ENCODE data around the gene TEX54. TPM values are rescaled to one million over a fixed set of nuclear protein-coding genes. Genes with fewer than 3 reads are reported as not detected.

TEX54 gene
- total and polyA plus RNA-seq, 2 experiments from 2014 or later, result 1.8 TPM; not detected in 1

DNA sequence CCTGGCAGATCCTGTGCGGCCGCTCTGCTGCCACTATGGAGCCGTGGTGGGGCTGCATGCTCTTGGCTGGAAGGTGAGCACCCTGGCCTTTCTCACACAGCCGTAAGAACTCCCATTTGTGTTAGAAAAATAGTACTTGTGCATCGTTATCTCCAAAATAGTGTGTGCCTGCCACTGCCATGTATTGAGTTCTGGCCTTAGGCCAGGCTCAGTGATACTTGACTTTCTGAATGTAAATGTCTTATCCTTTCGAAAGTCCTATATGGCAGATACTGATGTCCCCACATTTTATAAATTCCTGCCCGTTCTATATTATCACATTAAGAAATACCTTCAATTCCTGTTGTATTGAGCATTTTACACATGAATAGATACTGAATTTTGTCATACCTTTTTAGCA lies 49.9 kb downstream of the TEX54 start:
- Histone ChIP-seq H2AFZ (no peak overlapping the region), H3K4me1 (ENCODE audit: insufficient read depth) (peaks cover 8% of the 10 kb centered on the region), H3K79me2 (peaks cover 19% of the 10 kb centered on the region), H4K20me1 (ENCODE audit: insufficient read depth, poor library complexity, severe bottlenecking) (no peaks in the 10 kb centered on the region), H3K9me3 (ENCODE audit: low read depth) (no peaks in the 10 kb centered on the region), H3K36me3 (replicated peaks; ENCODE audit: insufficient read depth, low read depth) (no peaks in the 10 kb centered on the region), H3K4me3 (no peak overlapping the region), H3K4me2 (no peak overlapping the region), H3K9me2 (replicated peaks; ENCODE audit: insufficient read depth) (no peaks in the 10 kb centered on the region), H3K27ac (no peak overlapping the region), H3K27me3 (no peaks in the 10 kb centered on the region)
- no peak for DNase-seq (ENCODE audit: low spot score)
- TF ChIP-seq, protein P1, sequence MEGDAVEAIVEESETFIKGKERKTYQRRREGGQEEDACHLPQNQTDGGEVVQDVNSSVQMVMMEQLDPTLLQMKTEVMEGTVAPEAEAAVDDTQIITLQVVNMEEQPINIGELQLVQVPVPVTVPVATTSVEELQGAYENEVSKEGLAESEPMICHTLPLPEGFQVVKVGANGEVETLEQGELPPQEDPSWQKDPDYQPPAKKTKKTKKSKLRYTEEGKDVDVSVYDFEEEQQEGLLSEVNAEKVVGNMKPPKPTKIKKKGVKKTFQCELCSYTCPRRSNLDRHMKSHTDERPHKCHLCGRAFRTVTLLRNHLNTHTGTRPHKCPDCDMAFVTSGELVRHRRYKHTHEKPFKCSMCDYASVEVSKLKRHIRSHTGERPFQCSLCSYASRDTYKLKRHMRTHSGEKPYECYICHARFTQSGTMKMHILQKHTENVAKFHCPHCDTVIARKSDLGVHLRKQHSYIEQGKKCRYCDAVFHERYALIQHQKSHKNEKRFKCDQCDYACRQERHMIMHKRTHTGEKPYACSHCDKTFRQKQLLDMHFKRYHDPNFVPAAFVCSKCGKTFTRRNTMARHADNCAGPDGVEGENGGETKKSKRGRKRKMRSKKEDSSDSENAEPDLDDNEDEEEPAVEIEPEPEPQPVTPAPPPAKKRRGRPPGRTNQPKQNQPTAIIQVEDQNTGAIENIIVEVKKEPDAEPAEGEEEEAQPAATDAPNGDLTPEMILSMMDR (IDR thresholded peaks at IDR 0.05; ENCODE audit: poor library complexity), result no peak
- TF ChIP-seq EZH2 (IDR thresholded peaks at IDR 0.05; ENCODE audit: borderline replicate concordance), result no peak
- no peak for TF ChIP-seq EZH2phosphoT487 (IDR thresholded peaks at IDR 0.05; ENCODE audit: low read depth, severe bottlenecking, unreplicated experiment)
- WGBS (ENCODE audit: low lambda C conversion rate, missing lambda C conversion rate), result 97% methylated on average over 7 of the region's 7 CpGs

Small RNAs within 50 kb of the gene (microRNA-seq; reads per million reads assigned to microRNA genes)
- gene MIR6514 (4.5 reads per million, percentile 5 among the genes with 10 or more reads in this experiment), gene MIR6748 (not detected)

Small RNAs within 50 kb of the gene (small RNA-seq; reads per million reads assigned to genes)
- gene MIR6514 (0.56 reads per million, percentile 45 among the genes with 10 or more reads in this experiment), gene RF00099 (not detected), gene RNU6-118P (not detected), gene SNORD22 (not detected), gene SNORD26 (not detected), gene SNORD27 (not detected), gene SNORD28 (not detected), gene SNORD30 (4,215 reads per million, percentile 100 among the genes with 10 or more reads in this experiment)

Other genes starting within 250 kb of the TEX54 start
- gene TUT1, start 241.3 kb downstream of the TEX54 start, total RNA-seq, result 6.7 and 11.7 TPM in 2 replicates
- gene TUT1, start 241.3 kb downstream of the TEX54 start, polyA plus RNA-seq, result 14.2 and 16.5 TPM in 2 replicates
- gene MTA2, start 231.0 kb downstream of the TEX54 start, total RNA-seq, result 46.8 and 53.1 TPM in 2 replicates
- gene MTA2, start 231.0 kb downstream of the TEX54 start, polyA plus RNA-seq, result 17.1 and 25.6 TPM in 2 replicates
- gene EML3, start 220.1 kb downstream of the TEX54 start, total RNA-seq, result 18.3 and 21.6 TPM in 2 replicates
- gene EML3, start 220.1 kb downstream of the TEX54 start, polyA plus RNA-seq, result 22.6 and 51.0 TPM in 2 replicates
- gene ROM1, start 219.6 kb downstream of the TEX54 start, total RNA-seq, result 1.5 and 1.9 TPM in 2 replicates
- 2.1 and 3.2 TPM in 2 replicates for gene ROM1, start 219.6 kb downstream of the TEX54 start, polyA plus RNA-seq
- gene B3GAT3, start 210.9 kb downstream of the TEX54 start, total RNA-seq, result 32.3 and 34.4 TPM in 2 replicates
- gene B3GAT3, start 210.9 kb downstream of the TEX54 start, polyA plus RNA-seq, result 59.6 and 61.4 TPM in 2 replicates
- gene GANAB, start 186.2 kb downstream of the TEX54 start, total RNA-seq, result 251 and 254 TPM in 2 replicates
- 212 and 232 TPM in 2 replicates for gene GANAB, start 186.2 kb downstream of the TEX54 start, polyA plus RNA-seq
- gene INTS5, start 179.5 kb downstream of the TEX54 start, total RNA-seq, result 12.6 and 18.7 TPM in 2 replicates
- 19.1 and 21.1 TPM in 2 replicates for gene INTS5, start 179.5 kb downstream of the TEX54 start, polyA plus RNA-seq
- 63.7 and 80.4 TPM in 2 replicates for gene C11orf98, start 167.6 kb downstream of the TEX54 start, total RNA-seq
- gene C11orf98, start 167.6 kb downstream of the TEX54 start, polyA plus RNA-seq, result 116 and 133 TPM in 2 replicates
- 10.0 and 22.5 TPM in 2 replicates for gene CSKMT, start 167.5 kb downstream of the TEX54 start, total RNA-seq
- gene CSKMT, start 167.5 kb downstream of the TEX54 start, polyA plus RNA-seq, result 5.7 and 7.1 TPM in 2 replicates
- gene UQCC3, start 161.2 kb downstream of the TEX54 start, total RNA-seq, result 8.9 and 11.1 TPM in 2 replicates
- gene UQCC3, start 161.2 kb downstream of the TEX54 start, polyA plus RNA-seq, result 17.0 and 19.0 TPM in 2 replicates
- 5.4 and 11.2 TPM in 2 replicates for gene LBHD1, start 160.6 kb downstream of the TEX54 start, total RNA-seq
- gene LBHD1, start 160.6 kb downstream of the TEX54 start, polyA plus RNA-seq, result 6.5 and 6.7 TPM in 2 replicates
- 73.0 and 74.1 TPM in 2 replicates for gene UBXN1, start 153.8 kb downstream of the TEX54 start, total RNA-seq
- 73.2 and 73.8 TPM in 2 replicates for gene UBXN1, start 153.8 kb downstream of the TEX54 start, polyA plus RNA-seq
- 0.40 and 1.1 TPM in 2 replicates for gene LRRN4CL, start 143.3 kb downstream of the TEX54 start, total RNA-seq
- gene LRRN4CL, start 143.3 kb downstream of the TEX54 start, polyA plus RNA-seq, result 0.15 and 0.41 TPM in 2 replicates
- 39.3 and 49.2 TPM in 2 replicates for gene BSCL2, start 125.4 kb downstream of the TEX54 start, total RNA-seq
- 78.7 and 81.0 TPM in 2 replicates for gene BSCL2, start 125.4 kb downstream of the TEX54 start, polyA plus RNA-seq
- gene GNG3, start 125.2 kb downstream of the TEX54 start, total RNA-seq, result 0.23 and 0.24 TPM in 2 replicates
- gene GNG3, start 125.2 kb downstream of the TEX54 start, polyA plus RNA-seq, result 0.41 and 1.2 TPM in 2 replicates
- 14.0 and 15.4 TPM in 2 replicates for gene HNRNPUL2, start 105.4 kb downstream of the TEX54 start, total RNA-seq
- 2.3 and 3.7 TPM in 2 replicates for gene HNRNPUL2, start 105.4 kb downstream of the TEX54 start, polyA plus RNA-seq
- gene TTC9C, start 104.4 kb downstream of the TEX54 start, total RNA-seq, result 26.3 and 35.0 TPM in 2 replicates
- gene TTC9C, start 104.4 kb downstream of the TEX54 start, polyA plus RNA-seq, result 35.4 and 39.9 TPM in 2 replicates
- 7.0 and 11.0 TPM in 2 replicates for gene ZBTB3, start 78.7 kb downstream of the TEX54 start, total RNA-seq
- gene ZBTB3, start 78.7 kb downstream of the TEX54 start, polyA plus RNA-seq, result 4.0 and 4.3 TPM in 2 replicates
- 96.5 and 110 TPM in 2 replicates for gene POLR2G, start 71.3 kb downstream of the TEX54 start, total RNA-seq
- gene POLR2G, start 71.3 kb downstream of the TEX54 start, polyA plus RNA-seq, result 171 and 195 TPM in 2 replicates
- 20.5 and 23.2 TPM in 2 replicates for gene TAF6L, start 61.4 kb downstream of the TEX54 start, total RNA-seq
- 35.9 and 36.0 TPM in 2 replicates for gene TAF6L, start 61.4 kb downstream of the TEX54 start, polyA plus RNA-seq
- gene TMEM179B, start 45.4 kb downstream of the TEX54 start, total RNA-seq, result 78.0 and 99.1 TPM in 2 replicates
- gene TMEM179B, start 45.4 kb downstream of the TEX54 start, polyA plus RNA-seq, result 163 and 172 TPM in 2 replicates
- 28.4 and 31.9 TPM in 2 replicates for gene TMEM223, start 40.8 kb downstream of the TEX54 start, total RNA-seq
- 30.3 and 36.1 TPM in 2 replicates for gene TMEM223, start 40.8 kb downstream of the TEX54 start, polyA plus RNA-seq
- 37.2 and 37.6 TPM in 2 replicates for gene NXF1, start 27.4 kb downstream of the TEX54 start, total RNA-seq
- 71.9 and 91.4 TPM in 2 replicates for gene NXF1, start 27.4 kb downstream of the TEX54 start, polyA plus RNA-seq
- gene STX5, start 790 bp downstream of the TEX54 start, total RNA-seq, result 35.4 and 37.3 TPM in 2 replicates
- gene STX5, start 790 bp downstream of the TEX54 start, polyA plus RNA-seq, result 49.7 and 50.4 TPM in 2 replicates
- gene WDR74, start 6.7 kb upstream of the TEX54 start, total RNA-seq, result 28.0 and 30.9 TPM in 2 replicates
- 28.9 and 34.1 TPM in 2 replicates for gene WDR74, start 6.7 kb upstream of the TEX54 start, polyA plus RNA-seq
- gene SLC3A2, start 48.1 kb upstream of the TEX54 start, total RNA-seq, result 335 and 573 TPM in 2 replicates
- gene SLC3A2, start 48.1 kb upstream of the TEX54 start, polyA plus RNA-seq, result 456 and 476 TPM in 2 replicates
- gene CHRM1, start 88.5 kb upstream of the TEX54 start, total RNA-seq, result not detected in 2 replicates
- not detected in 2 replicates for gene CHRM1, start 88.5 kb upstream of the TEX54 start, polyA plus RNA-seq
- not detected in 2 replicates for gene SLC22A6, start 152.1 kb upstream of the TEX54 start, total RNA-seq
- gene SLC22A6, start 152.1 kb upstream of the TEX54 start, polyA plus RNA-seq, result 0.46 TPM in 1 of 2 replicates, not detected in the other
- not detected in 2 replicates for gene SLC22A8, start 183.0 kb upstream of the TEX54 start, total RNA-seq
- 0.41 TPM in 1 of 2 replicates, not detected in the other for gene SLC22A8, start 183.0 kb upstream of the TEX54 start, polyA plus RNA-seq